Kasumi-1 (cell line): Measurements from ENCODE around the gene REM1.

Experiments
- DNase-seq, 2 experiments: peaks; one replicate each; lab custom pipeline; 2025; lab: John Stamatoyannopoulos, UW

REM1 gene

GRCh38 chr20:31523361-31524283, 48.5 kb downstream of the REM1 start:
- peak; percentile 98 to 99 for DNase-seq

DNA sequence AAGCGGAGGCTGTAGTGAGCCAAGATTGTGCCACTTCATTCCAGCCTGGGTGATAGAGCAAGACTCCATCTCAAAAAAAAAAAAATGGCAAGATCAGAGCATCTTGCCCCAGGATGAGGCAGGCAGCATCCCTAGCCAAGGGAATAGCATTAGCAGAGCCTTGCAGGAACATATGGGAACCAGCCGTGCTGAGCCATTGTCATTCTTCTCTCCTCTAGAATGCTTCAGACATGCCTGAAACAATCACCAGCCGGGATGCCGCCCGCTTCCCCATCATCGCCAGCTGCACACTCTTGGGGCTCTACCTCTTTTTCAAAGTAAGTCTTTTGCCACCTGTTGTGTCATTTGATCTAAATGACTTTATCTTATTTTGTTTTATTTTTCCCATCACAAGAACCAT, 52.2 kb downstream of the REM1 start:
- DNase-seq = no peak
